ENCODE results near the gene DICER1. TPM values are rescaled to one million over a fixed set of nuclear protein-coding genes. Genes with fewer than 3 reads are reported as not detected.
A peak's percentile ranks its signal among the peaks of the same experiment; 100 is the strongest.
"Not testable (repeated sequence)": the region's sequence is repeated elsewhere in the genome, so short reads cannot be mapped to it uniquely, and the experiment has no call there.

Gene DICER1, protein sequence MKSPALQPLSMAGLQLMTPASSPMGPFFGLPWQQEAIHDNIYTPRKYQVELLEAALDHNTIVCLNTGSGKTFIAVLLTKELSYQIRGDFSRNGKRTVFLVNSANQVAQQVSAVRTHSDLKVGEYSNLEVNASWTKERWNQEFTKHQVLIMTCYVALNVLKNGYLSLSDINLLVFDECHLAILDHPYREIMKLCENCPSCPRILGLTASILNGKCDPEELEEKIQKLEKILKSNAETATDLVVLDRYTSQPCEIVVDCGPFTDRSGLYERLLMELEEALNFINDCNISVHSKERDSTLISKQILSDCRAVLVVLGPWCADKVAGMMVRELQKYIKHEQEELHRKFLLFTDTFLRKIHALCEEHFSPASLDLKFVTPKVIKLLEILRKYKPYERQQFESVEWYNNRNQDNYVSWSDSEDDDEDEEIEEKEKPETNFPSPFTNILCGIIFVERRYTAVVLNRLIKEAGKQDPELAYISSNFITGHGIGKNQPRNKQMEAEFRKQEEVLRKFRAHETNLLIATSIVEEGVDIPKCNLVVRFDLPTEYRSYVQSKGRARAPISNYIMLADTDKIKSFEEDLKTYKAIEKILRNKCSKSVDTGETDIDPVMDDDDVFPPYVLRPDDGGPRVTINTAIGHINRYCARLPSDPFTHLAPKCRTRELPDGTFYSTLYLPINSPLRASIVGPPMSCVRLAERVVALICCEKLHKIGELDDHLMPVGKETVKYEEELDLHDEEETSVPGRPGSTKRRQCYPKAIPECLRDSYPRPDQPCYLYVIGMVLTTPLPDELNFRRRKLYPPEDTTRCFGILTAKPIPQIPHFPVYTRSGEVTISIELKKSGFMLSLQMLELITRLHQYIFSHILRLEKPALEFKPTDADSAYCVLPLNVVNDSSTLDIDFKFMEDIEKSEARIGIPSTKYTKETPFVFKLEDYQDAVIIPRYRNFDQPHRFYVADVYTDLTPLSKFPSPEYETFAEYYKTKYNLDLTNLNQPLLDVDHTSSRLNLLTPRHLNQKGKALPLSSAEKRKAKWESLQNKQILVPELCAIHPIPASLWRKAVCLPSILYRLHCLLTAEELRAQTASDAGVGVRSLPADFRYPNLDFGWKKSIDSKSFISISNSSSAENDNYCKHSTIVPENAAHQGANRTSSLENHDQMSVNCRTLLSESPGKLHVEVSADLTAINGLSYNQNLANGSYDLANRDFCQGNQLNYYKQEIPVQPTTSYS (N-terminal part only)
- total RNA-seq, result 67.3 and 69.6 TPM in 2 replicates

DNA sequence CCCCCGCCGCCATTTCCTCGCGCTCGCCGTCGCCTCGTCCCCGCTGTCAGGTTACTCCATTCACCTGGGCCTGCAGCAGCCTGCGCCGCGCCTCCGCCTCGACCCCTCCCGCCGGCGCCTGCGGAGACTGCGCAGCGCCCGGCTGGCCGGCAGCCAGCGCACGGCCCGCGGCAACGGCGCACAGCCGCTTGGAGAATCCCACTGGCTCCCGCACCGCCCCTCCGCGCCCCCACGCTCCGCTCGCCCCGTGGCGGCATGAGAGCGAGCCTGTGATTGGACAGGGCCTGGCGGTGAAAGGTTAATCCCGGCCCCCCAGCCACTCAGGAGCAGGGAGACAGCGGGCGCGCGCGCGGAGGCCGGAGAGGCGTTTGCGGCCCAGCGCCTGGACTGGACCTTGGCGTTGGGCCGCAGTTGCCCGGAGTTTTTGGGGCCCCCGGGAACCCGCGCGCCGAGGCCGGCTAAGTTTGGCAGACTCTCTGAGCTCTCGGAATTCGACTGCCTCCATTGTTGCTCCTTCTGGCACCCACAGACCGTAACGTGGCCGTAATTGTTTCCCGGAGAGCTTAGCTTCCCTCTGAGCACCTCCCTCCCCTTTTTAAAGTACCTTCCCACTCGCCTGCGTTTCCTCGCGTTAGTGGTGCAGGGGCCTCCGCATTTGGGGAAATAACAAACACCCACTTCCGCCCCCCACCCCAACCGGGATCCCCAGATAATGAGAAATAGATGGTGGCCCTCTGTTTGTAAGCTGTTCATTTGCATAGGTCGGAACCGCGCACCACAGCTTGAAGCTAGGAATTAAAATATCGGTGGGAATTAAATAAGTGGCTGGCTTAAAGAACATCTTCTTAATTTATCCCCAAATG lies at the start of gene DICER1:
TSS of gene DICER1 (minus strand) at position 203 of the 863 bp plus-strand sequence. CDS start 24,071 bp downstream, outside the sequence.
- CTCF ChIA-PET, result interaction anchor here (1.2 kb wide), 1 partner anchor 204 kb away, joined by 3 read pairs; no protein-coding TSS in a partner anchor
- peak; percentile 87 for ATAC-seq (ENCODE audit: low read depth)
- peak within 1 kb of the TSS; percentile 97 for H3K4me3 Mint-ChIP-seq
- peak; percentile 96 for DNase-seq
- TF ChIP-seq, protein P1, sequence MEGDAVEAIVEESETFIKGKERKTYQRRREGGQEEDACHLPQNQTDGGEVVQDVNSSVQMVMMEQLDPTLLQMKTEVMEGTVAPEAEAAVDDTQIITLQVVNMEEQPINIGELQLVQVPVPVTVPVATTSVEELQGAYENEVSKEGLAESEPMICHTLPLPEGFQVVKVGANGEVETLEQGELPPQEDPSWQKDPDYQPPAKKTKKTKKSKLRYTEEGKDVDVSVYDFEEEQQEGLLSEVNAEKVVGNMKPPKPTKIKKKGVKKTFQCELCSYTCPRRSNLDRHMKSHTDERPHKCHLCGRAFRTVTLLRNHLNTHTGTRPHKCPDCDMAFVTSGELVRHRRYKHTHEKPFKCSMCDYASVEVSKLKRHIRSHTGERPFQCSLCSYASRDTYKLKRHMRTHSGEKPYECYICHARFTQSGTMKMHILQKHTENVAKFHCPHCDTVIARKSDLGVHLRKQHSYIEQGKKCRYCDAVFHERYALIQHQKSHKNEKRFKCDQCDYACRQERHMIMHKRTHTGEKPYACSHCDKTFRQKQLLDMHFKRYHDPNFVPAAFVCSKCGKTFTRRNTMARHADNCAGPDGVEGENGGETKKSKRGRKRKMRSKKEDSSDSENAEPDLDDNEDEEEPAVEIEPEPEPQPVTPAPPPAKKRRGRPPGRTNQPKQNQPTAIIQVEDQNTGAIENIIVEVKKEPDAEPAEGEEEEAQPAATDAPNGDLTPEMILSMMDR (IDR thresholded peaks at IDR 0.05), result no peak
- H3K36me3 Mint-ChIP-seq (ENCODE audit: low read depth), result peaks cover 5% of the 10 kb centered on the region
- POLR2A ChIA-PET, result interaction anchor here (0.5 to 2.3 kb wide), 12 partner anchors 8 to 1335 kb away, joined by 3 to 16 read pairs (median 5); partner anchors contain the start of gene CLMN
- intact Hi-C loops (cut with micrococcal nuclease), result loop anchor here (1.0 to 5.0 kb wide), 9 partner anchors 13 to 1639 kb away; partner anchors contain the start of genes CLMN, PAPOLA, SYNE3 and VRK1
- no peaks in the 10 kb centered on the region for H3K9me3 Mint-ChIP-seq
- peak within 1 kb of the TSS; percentile 100 for H3K27ac Mint-ChIP-seq
- H3K4me1 Mint-ChIP-seq, result peaks cover 45% of the 10 kb centered on the region
- no peaks in the 10 kb centered on the region for H3K27me3 Mint-ChIP-seq

- ChIA-PET CTCF (no interaction called here), POLR2A (no interaction called here)
- TF ChIP-seq, protein P1 (IDR thresholded peaks at IDR 0.05), result no peak
- Mint-ChIP-seq H3K4me1 (no peaks in the 10 kb centered on the region), H3K36me3 (ENCODE audit: low read depth) (peaks cover 64% of the 10 kb centered on the region), H3K9me3 (peaks cover 8% of the 10 kb centered on the region), H3K27me3 (no peaks in the 10 kb centered on the region), H3K27ac (no peak overlapping the region), H3K4me3 (no peak overlapping the region)
- intact Hi-C loops (cut with micrococcal nuclease), result no loop called here
- no peak for ATAC-seq (ENCODE audit: low read depth)
- DNase-seq, result no peak
Measured at GRCh38 chr14:95206534-95206933, 49.2 kb upstream of the DICER1 start.

DNA sequence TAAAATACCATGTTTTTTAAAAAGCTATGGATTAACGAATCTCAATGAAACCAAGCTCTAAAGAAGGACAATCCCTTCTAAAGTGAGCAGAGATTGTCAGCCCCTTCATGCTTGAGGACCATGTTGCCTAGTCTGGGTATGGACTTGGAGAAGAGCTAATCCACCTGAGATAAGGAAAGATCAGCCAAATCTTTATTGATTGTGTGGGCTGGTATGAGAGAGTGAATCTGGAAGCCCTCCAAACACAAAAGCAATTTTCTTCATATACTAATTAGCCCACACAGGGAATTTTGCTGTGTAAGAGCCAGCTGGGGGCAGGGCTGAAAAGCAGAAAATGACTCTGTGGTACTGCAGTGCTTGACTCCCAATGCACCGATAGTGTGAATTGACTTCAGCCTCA lies 47.4 kb upstream of the DICER1 start:
- Mint-ChIP-seq H3K27me3 (no peaks in the 10 kb centered on the region), H3K4me1 (no peaks in the 10 kb centered on the region), H3K27ac (no peak overlapping the region), H3K36me3 (ENCODE audit: low read depth) (peaks cover 69% of the 10 kb centered on the region), H3K4me3 (no peak overlapping the region), H3K9me3 (peaks cover 8% of the 10 kb centered on the region)
- ChIA-PET CTCF (no interaction called here), POLR2A (no interaction called here)
- ATAC-seq (ENCODE audit: low read depth) (no peak), DNase-seq (no peak)
- TF ChIP-seq, protein P1 (IDR thresholded peaks at IDR 0.05), result no peak
- intact Hi-C loops (cut with micrococcal nuclease), result no loop called here

DNA sequence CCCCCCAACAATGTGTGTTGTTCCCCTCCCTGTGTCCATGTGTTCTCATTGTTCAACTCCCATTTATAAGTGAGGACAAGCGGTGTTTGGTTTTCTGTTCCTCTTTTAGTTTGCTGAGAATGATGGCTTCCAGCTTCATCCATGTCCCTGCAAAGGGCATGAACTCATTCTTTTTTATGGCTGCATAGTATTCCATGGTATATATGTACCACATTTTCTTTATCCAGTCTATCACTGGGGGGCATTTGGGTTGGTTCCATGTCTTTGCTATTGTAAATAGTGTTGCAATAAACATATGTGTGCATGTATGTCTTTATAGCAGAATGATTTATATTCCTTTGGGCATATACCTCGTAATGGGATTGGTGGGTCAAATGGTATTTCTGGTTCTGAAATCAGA lies 44.4 kb upstream of the DICER1 start:
- CTCF ChIA-PET; H3K9me3 Mint-ChIP-seq; H3K4me1 Mint-ChIP-seq; H3K4me3 Mint-ChIP-seq; DNase-seq; ATAC-seq (ENCODE audit: low read depth); H3K27me3 Mint-ChIP-seq; H3K27ac Mint-ChIP-seq; POLR2A ChIA-PET; intact Hi-C loops (cut with micrococcal nuclease): not testable (repeated sequence)
- peaks cover 61% of the 10 kb centered on the region for H3K36me3 Mint-ChIP-seq (ENCODE audit: low read depth)

DNA sequence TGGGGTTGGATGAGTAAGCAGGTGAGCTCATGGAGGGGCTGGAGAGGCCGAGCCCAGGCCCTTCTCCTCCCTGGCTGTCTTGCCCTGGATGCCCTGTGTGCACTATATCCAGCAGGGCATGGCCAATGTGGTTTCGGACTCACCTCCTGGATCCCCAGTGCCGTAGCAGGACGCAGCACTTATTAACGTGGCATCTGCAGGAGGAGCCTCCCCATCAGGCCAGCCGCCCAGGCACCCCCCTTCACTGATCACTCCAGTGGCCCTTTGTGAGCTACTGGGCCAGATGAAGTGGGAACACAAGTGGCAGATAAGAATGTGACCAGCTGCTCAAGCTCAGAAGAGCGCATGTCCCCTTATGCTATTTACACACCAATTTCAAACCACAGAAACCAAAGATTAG lies 43.1 kb upstream of the DICER1 start:
- no peak overlapping the region for H3K27ac Mint-ChIP-seq
- H3K9me3 Mint-ChIP-seq, result peaks cover 5% of the 10 kb centered on the region
- POLR2A ChIA-PET, result no interaction called here
- CTCF ChIA-PET, result no interaction called here
- intact Hi-C loops (cut with micrococcal nuclease), result no loop called here
- no peak overlapping the region for H3K4me3 Mint-ChIP-seq
- H3K4me1 Mint-ChIP-seq, result peaks cover 4% of the 10 kb centered on the region
- no peaks in the 10 kb centered on the region for H3K27me3 Mint-ChIP-seq
- no peak for ATAC-seq (ENCODE audit: low read depth)
- DNase-seq, result no peak
- peaks cover 50% of the 10 kb centered on the region for H3K36me3 Mint-ChIP-seq (ENCODE audit: low read depth)
- TF ChIP-seq, protein P1 (IDR thresholded peaks at IDR 0.05), result no peak

All from activated B cell treated with CpG ODN at 0.5 μM for 24 hours (primary cell).